OCI-M1 (cell line): ENCODE results near the gene ADAM15.

ENCODE experiments used
- DNase-seq: peaks from one replicate; lab custom pipeline; 2025; lab: John Stamatoyannopoulos, UW

ADAM15 gene

GRCh38 chr1:155012776-155013602, 38.1 kb upstream of the ADAM15 start:
- DNase-seq: peak; percentile 71

GRCh38 chr1:155013632-155014031, 37.5 kb upstream of the ADAM15 start:
- peak; percentile 59 for DNase-seq

- DNase-seq: no peak
Measured at GRCh38 chr1:155014709-155015508, 36.2 kb upstream of the ADAM15 start.

- no peak for DNase-seq
Measured at GRCh38 chr1:155015527-155016230, 35.4 kb upstream of the ADAM15 start.

GRCh38 chr1:155016231-155016831, 34.8 kb upstream of the ADAM15 start:
- DNase-seq: no peak

- peak; percentile 98 for DNase-seq
Measured at GRCh38 chr1:155017041-155017945, 33.8 kb upstream of the ADAM15 start.

- DNase-seq: no peak
Measured at GRCh38 chr1:155017946-155018316, 33.2 kb upstream of the ADAM15 start.

- DNase-seq: no peak
Measured at GRCh38 chr1:155018617-155019348, 32.3 kb upstream of the ADAM15 start.

GRCh38 chr1:155019377-155020245, 31.5 kb upstream of the ADAM15 start:
- no peak for DNase-seq

GRCh38 chr1:155022136-155022926, 28.8 kb upstream of the ADAM15 start:
- no peak for DNase-seq

- DNase-seq: peak; percentile 47
Measured at GRCh38 chr1:155022927-155023236, 28.2 kb upstream of the ADAM15 start.

- no peak for DNase-seq
Measured at GRCh38 chr1:155023627-155024026, 27.5 kb upstream of the ADAM15 start.

GRCh38 chr1:155024315-155024714, 26.8 kb upstream of the ADAM15 start:
- DNase-seq: no peak

- no peak for DNase-seq
Measured at GRCh38 chr1:155026154-155026553, 25.0 kb upstream of the ADAM15 start.

GRCh38 chr1:155026588-155026987, 24.5 kb upstream of the ADAM15 start:
- DNase-seq: no peak

GRCh38 chr1:155029513-155030242, 21.4 kb upstream of the ADAM15 start:
- DNase-seq: no peak

- no peak for DNase-seq
Measured at GRCh38 chr1:155030243-155030795, 20.8 kb upstream of the ADAM15 start.

GRCh38 chr1:155030899-155031298, 20.2 kb upstream of the ADAM15 start:
- no peak for DNase-seq
